Endothelial cell (in vitro differentiated cells): ENCODE results near the gene ZNF536. TPM values are rescaled to one million over a fixed set of nuclear protein-coding genes. Genes with fewer than 3 reads are reported as not detected.

ENCODE experiments used
- DNase-seq: peaks from one replicate; pipeline ENCODE4 v3.0.0; 2021; ENCODE audit warnings: low spot score
- H3K27ac Mint-ChIP-seq: one replicate; pipeline ENCODE4 v1.8.0; 2021; ENCODE audit warnings: mixed read lengths, inconsistent platforms; ENCODE audit not compliant: unreplicated experiment
- H3K27me3 Mint-ChIP-seq: one replicate; pipeline ENCODE4 v1.8.0; 2021; ENCODE audit warnings: mild to moderate bottlenecking, moderate library complexity, mixed read lengths, inconsistent platforms; ENCODE audit not compliant: unreplicated experiment
- H3K36me3 Mint-ChIP-seq: one replicate; pipeline ENCODE4 v1.8.0; 2021; ENCODE audit warnings: mild to moderate bottlenecking, low read depth, mixed read lengths, inconsistent platforms; ENCODE audit not compliant: unreplicated experiment
- H3K4me1 Mint-ChIP-seq: one replicate; pipeline ENCODE4 v1.8.0; 2021; ENCODE audit warnings: mild to moderate bottlenecking, mixed read lengths, inconsistent platforms; ENCODE audit not compliant: unreplicated experiment
- H3K4me3 Mint-ChIP-seq: one replicate; pipeline ENCODE4 v1.8.0; 2021; ENCODE audit warnings: mild to moderate bottlenecking, mixed read lengths, inconsistent platforms; ENCODE audit not compliant: unreplicated experiment
- H3K9me3 Mint-ChIP-seq: one replicate; pipeline ENCODE4 v1.8.0; 2021; ENCODE audit warnings: mixed read lengths, inconsistent platforms; ENCODE audit not compliant: unreplicated experiment
- total RNA-seq: library from RNA; stranded (reverse); fragmentation: NEBNext Ultra II Directional; extraction: Animal tissue kit (Norgen Biotek cat#: 25700); gene quantifications from one replicate; pipeline ENCODE4 v1.2.1, GENCODE V29; 2021; ENCODE audit not compliant: unreplicated experiment
- TF ChIP-seq, protein P1 (sequence below): fragments of 200-600 bp; sonication (generic); IDR thresholded peaks from one replicate; pipeline ENCODE4 v1.5.0; 2021; ENCODE audit warnings: antibody characterized with exemption; ENCODE audit not compliant: unreplicated experiment

Gene ZNF536
- total RNA-seq, 1 donor from 2014 or later, result 0.33 TPM

DNA sequence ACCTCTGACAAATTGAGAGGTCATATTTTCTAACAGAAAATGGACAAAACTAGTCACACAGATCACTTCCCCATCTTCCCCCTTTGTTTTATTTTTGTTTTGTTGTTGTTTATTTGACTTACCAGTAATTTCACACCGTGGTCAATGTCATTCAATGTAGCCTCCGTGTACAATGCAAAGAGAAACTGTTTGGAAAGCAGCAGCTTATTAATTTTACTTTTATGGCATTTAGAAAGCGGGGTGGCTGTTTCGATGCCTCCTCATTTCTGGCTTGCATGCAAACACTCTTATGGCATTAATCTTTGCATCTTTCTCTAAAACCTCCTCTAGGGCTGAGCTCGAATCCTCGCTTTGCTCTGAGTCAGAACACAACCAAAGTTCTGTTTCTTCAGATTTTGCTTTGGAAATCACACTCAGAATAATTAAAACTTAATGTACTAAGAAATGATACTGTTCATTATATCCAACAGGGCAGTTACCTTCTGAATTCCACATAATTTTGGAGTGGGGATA is 77.0 kb downstream of the ZNF536 start:
- Mint-ChIP-seq H3K9me3 (no peaks in the 10 kb centered on the region), H3K4me3 (no peak overlapping the region), H3K4me1 (peaks cover 31% of the 10 kb centered on the region)

DNA sequence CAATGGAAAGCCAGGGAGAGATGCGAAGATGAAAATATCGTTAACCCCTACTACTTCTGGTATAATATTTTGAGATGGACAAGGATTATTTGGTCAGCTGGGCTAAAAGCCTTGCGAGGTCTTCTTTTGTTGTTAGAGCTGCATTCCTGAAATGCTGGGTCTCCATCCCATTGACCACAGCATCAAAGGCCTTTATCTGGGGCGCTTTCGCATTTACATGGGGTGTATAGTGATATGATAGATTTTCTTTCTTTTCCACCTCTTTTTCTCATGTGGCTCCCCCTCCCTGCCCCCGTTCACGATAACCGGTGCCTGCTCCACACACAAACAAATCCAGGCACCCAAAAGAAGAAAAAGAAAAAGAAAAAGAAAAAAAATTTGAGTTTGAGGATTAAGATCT is 77.5 kb downstream of the ZNF536 start:
- H3K4me3 Mint-ChIP-seq, result no peak overlapping the region
- peaks cover 3% of the 10 kb centered on the region for H3K36me3 Mint-ChIP-seq
- TF ChIP-seq, protein P1, sequence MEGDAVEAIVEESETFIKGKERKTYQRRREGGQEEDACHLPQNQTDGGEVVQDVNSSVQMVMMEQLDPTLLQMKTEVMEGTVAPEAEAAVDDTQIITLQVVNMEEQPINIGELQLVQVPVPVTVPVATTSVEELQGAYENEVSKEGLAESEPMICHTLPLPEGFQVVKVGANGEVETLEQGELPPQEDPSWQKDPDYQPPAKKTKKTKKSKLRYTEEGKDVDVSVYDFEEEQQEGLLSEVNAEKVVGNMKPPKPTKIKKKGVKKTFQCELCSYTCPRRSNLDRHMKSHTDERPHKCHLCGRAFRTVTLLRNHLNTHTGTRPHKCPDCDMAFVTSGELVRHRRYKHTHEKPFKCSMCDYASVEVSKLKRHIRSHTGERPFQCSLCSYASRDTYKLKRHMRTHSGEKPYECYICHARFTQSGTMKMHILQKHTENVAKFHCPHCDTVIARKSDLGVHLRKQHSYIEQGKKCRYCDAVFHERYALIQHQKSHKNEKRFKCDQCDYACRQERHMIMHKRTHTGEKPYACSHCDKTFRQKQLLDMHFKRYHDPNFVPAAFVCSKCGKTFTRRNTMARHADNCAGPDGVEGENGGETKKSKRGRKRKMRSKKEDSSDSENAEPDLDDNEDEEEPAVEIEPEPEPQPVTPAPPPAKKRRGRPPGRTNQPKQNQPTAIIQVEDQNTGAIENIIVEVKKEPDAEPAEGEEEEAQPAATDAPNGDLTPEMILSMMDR, result no peak
- no peaks in the 10 kb centered on the region for H3K9me3 Mint-ChIP-seq
- no peak for DNase-seq
- peak overlapping the region; percentile 82 for H3K27ac Mint-ChIP-seq
- peaks cover 31% of the 10 kb centered on the region for H3K4me1 Mint-ChIP-seq
- H3K27me3 Mint-ChIP-seq, result peaks cover 8% of the 10 kb centered on the region

More for the DNA sequence above, 77.0 kb downstream of the ZNF536 start:
- H3K36me3 Mint-ChIP-seq, result peaks cover 3% of the 10 kb centered on the region
- peaks cover 8% of the 10 kb centered on the region for H3K27me3 Mint-ChIP-seq
- H3K27ac Mint-ChIP-seq, result peak overlapping the region; percentile 82
- TF ChIP-seq, protein P1, result no peak
- DNase-seq, result no peak

DNA sequence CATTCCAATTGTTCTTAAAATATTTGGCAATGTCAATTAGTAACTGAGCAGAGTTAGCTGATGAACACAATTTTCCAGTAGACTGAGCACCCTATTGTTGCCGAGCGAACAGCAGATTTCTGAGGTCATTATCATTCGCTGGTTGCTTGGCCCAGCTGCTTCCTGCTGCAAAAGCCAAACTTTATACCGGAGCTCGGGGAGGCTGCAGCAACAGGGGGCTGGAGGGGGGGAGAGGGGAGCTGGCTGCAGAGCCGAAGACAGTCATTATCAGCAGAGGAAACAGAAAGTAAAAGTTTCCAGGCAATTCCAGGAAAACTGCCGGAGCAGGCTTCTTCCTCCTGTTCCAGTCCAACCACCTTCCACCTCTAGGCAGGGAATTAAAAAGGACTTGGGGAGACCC is 77.9 kb downstream of the ZNF536 start:
- H3K9me3 Mint-ChIP-seq, result no peaks in the 10 kb centered on the region
- H3K27ac Mint-ChIP-seq, result peak overlapping the region; percentile 82
- H3K4me3 Mint-ChIP-seq, result no peak overlapping the region
- peaks cover 31% of the 10 kb centered on the region for H3K4me1 Mint-ChIP-seq
- peaks cover 3% of the 10 kb centered on the region for H3K36me3 Mint-ChIP-seq
- peaks cover 7% of the 10 kb centered on the region for H3K27me3 Mint-ChIP-seq
- DNase-seq, result peak; percentile 69
- TF ChIP-seq, protein P1, result no peak

DNA sequence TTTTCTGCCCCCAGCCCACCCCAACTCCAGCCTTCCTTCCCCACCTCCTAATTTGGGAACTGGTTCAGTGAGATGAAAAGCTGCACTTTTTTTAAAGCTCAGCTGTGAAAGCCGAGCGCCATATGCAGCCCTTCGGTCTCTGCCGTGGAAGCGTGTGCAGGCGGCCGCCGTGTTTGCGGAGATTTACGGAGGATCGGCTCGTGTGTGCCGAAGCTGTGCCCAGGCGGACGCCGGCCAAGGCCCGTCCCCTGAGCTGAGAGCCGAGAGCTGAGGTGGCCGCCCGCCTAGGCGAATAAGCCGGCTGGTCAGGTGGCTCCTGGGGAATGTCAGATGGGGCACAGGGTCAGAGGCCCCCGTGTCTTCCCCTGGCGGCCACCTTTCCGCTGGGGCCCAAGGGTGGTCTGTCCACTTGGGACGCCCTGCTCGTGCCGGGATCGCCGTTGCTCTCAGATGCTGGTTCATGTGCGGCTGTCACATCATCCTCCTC is 78.7 kb downstream of the ZNF536 start:
- H3K27me3 Mint-ChIP-seq, result peaks cover 4% of the 10 kb centered on the region
- peaks cover 31% of the 10 kb centered on the region for H3K4me1 Mint-ChIP-seq
- H3K27ac Mint-ChIP-seq, result no peak overlapping the region
- DNase-seq, result no peak
- TF ChIP-seq, protein P1, result no peak
- no peaks in the 10 kb centered on the region for H3K9me3 Mint-ChIP-seq
- peaks cover 3% of the 10 kb centered on the region for H3K36me3 Mint-ChIP-seq
- no peak overlapping the region for H3K4me3 Mint-ChIP-seq

DNA sequence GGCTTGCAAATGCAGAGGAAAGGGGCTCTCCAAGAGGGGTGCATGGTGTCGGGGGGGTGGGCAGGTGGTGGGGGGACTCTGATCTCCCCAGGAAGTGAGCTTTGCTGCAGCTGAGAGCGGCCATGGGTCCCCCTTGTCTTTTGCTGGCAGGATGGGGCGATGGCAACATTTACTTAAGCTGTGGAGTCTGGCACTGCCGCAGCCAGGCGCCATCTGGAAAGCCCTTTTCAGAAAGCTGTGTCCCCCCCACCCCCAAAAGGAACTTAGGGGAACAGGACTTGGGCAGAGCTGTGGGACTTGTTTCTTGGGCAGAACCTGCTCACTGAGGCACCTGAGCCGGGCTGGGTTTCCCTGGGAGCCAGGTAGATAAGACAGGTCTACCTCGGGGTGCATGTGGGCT is 80.7 kb downstream of the ZNF536 start:
- H3K4me3 Mint-ChIP-seq, result no peak overlapping the region
- TF ChIP-seq, protein P1, result no peak
- peaks cover 3% of the 10 kb centered on the region for H3K36me3 Mint-ChIP-seq
- H3K27me3 Mint-ChIP-seq, result peaks cover 2% of the 10 kb centered on the region
- H3K27ac Mint-ChIP-seq, result no peak overlapping the region
- DNase-seq, result no peak
- no peaks in the 10 kb centered on the region for H3K9me3 Mint-ChIP-seq
- peaks cover 31% of the 10 kb centered on the region for H3K4me1 Mint-ChIP-seq
